Ecto neural progenitor cell (in vitro differentiated cells): ENCODE results near the gene ARHGAP15.

Experiments used
- DNase-seq: peaks from one replicate; pipeline ENCODE4 v3.0.0-alpha.2; 2018; ENCODE audit warnings: low spot score

The ARHGAP15 gene

GRCh38 chr2:143764706-143765105 lies 635.5 kb downstream of the ARHGAP15 start:
- no peak for DNase-seq

- no peak for DNase-seq
Observed at GRCh38 chr2:143768991-143769390, 639.8 kb downstream of the ARHGAP15 start.

GRCh38 chr2:143771939-143772338 lies 642.7 kb downstream of the ARHGAP15 start:
- no peak for DNase-seq

GRCh38 chr2:143776526-143777297 lies 647.5 kb downstream of the ARHGAP15 start:
- DNase-seq, result no peak

GRCh38 chr2:143779021-143779420 lies 649.8 kb downstream of the ARHGAP15 start:
- DNase-seq, result no peak

- DNase-seq, result no peak
Observed at GRCh38 chr2:143786026-143786765, 657.0 kb downstream of the ARHGAP15 start.

- DNase-seq, result no peak
Observed at GRCh38 chr2:143787674-143788073, 658.5 kb downstream of the ARHGAP15 start.

DNA sequence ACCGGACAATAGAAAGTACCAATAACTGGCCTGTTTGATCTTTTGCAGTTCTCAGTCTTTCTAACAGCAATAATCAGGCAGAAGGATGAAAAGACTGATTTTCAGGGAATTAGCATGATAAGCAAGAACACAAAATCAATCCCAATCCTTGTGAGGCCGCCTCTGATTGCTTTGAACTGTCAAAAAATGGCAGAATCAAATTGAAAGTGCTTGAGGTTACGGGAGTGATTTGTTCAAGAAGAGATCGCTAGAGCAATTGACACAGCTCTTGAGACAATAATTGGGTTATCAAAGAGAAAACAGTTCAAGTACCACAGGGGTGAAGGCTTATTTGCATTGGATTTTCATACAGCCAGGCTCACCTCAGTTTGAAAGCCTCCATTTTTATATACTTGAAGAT lies 663.4 kb downstream of the ARHGAP15 start:
- DNase-seq, result no peak

- DNase-seq, result no peak
Observed at GRCh38 chr2:143793381-143793780, 664.2 kb downstream of the ARHGAP15 start.

GRCh38 chr2:143796051-143796450 lies 666.8 kb downstream of the ARHGAP15 start:
- DNase-seq, result no peak

DNA sequence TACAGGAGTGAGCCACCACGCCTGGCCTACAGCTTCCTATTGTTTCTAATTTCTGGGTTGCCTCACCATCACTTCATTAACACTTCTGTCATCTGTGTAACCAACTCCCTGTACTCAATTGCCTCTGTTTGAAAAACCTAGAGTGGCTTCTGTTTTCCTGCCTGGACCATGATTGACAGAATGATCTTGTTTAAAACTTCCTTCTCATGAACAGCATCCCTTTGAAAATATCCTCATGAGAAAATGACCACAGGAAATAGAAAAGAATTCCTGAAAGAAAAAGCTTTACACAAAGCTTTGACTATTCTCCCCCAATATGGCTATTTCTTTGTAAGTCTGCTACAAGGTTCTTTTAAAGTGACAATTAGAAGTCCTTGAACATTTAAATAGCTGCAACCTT lies 672.3 kb downstream of the ARHGAP15 start:
- DNase-seq, result no peak

GRCh38 chr2:143802242-143802641 lies 673.0 kb downstream of the ARHGAP15 start:
- DNase-seq, result no peak

- DNase-seq, result no peak
Observed at GRCh38 chr2:143802871-143803650, 673.8 kb downstream of the ARHGAP15 start.

DNA sequence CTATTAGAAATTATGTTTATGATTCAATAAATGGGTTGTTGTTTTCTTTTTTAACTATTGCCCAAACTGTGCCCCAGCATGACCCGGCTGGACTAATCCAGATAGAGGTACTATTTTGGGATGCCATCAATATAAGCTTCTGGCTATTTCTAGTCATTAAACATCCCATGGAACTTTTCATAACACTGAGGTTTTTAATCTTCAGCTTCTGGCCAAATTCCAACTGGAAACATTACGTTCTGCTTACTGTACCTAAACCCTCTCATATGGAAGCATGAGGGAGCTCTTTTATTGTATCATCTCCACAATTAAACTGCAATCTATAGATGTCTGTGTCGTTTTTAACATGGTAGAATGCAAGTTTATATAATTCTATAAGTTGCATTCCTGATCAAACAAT lies 674.7 kb downstream of the ARHGAP15 start:
- no peak for DNase-seq

DNA sequence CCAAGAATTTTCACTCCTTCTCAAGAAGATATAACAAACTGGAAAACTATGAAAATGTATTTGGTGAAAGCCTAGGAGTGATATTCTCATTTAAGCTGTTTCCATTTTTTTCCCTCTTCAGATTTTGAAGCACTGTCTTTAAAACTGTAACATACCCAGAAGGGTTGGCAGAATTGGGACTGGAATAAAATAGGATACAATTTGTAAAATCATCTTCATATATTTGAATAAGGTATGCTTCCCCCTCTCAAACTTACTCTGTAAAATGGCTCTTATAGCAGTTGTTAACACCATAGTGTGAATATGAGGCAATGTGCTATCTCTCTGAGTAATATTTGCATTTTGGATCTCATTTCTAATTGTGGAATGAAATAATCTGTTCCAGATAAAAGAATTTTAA lies 676.4 kb downstream of the ARHGAP15 start:
- DNase-seq, result no peak

DNA sequence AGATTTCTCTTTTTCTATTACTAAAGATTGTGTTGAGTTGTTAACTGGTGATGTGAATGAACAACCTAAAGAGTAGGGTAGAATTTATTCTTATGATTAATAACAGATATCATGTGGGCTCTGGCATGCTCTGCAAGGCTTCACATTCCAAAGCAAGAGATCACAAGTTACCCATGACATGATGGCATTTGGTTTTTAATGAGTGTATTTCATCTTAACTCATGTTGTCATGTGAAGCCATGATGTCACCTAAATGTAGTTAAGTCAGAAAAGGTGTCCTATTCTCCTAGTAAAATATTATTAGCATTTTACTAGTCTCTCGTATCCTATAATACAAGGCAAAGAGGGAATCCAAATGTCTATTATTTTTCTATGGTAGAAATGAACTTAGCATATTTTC lies 678.0 kb downstream of the ARHGAP15 start:
- no peak for DNase-seq

- DNase-seq, result no peak
Observed at GRCh38 chr2:143807671-143808070, 678.5 kb downstream of the ARHGAP15 start.

- no peak for DNase-seq
Observed at GRCh38 chr2:143808166-143808565, 678.9 kb downstream of the ARHGAP15 start.

GRCh38 chr2:143815082-143815481 lies 685.9 kb downstream of the ARHGAP15 start:
- no peak for DNase-seq

DNA sequence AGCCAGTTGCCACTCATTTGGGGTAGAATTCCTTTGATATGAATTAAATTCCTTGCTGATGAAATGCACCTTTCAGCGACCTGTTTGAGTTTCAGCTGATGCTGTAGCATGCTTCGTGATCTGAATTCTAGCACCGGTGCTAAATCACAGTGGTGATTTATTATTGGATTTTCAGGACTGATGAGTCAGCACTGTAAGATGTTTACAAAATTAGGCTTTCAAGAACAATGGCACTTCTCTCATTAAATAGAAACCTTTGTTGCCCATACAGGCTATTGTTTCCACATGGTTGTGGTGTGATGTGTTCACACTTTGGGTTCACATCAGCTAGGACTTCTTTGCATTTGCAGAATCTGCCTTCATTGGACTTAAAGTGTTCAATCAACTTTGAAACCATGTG lies 687.7 kb downstream of the ARHGAP15 start:
- no peak for DNase-seq
